ENCODE data around the gene ETV3. TPM values are rescaled to one million over a fixed set of nuclear protein-coding genes. Genes with fewer than 3 reads are reported as not detected.
"Not testable (repeated sequence)": the region's sequence is repeated elsewhere in the genome, so short reads cannot be mapped to it uniquely, and the experiment has no call there.

The ETV3 gene
- total RNA-seq, 1 experiment from 2014 or later = 13.8 TPM

- DNase-seq (ENCODE audit: extremely low read depth, low read depth) = no peak
These were observed 22.8 kb downstream of the ETV3 start for GRCh38 chr1:157115429-157115838.

GRCh38 chr1:157114183-157115121 is 23.7 kb downstream of the ETV3 start:
- no peak for DNase-seq (ENCODE audit: extremely low read depth, low read depth)

GRCh38 chr1:157113631-157114030 is 24.6 kb downstream of the ETV3 start:
- no peak for DNase-seq (ENCODE audit: extremely low read depth, low read depth)

GRCh38 chr1:157113106-157113505 is 25.1 kb downstream of the ETV3 start:
- DNase-seq (ENCODE audit: extremely low read depth, low read depth) = no peak

GRCh38 chr1:157112186-157112867 is 25.9 kb downstream of the ETV3 start:
- no peak for DNase-seq (ENCODE audit: extremely low read depth, low read depth)

- DNase-seq (ENCODE audit: extremely low read depth, low read depth) = no peak
These were observed 26.6 kb downstream of the ETV3 start for GRCh38 chr1:157111396-157112165.

GRCh38 chr1:157110686-157111085 is 27.5 kb downstream of the ETV3 start:
- DNase-seq (ENCODE audit: extremely low read depth, low read depth) = no peak

GRCh38 chr1:157110003-157110402 is 28.2 kb downstream of the ETV3 start:
- DNase-seq (ENCODE audit: extremely low read depth, low read depth) = no peak

- DNase-seq (ENCODE audit: extremely low read depth, low read depth) = no peak
These were observed 29.7 kb downstream of the ETV3 start for GRCh38 chr1:157108448-157108847.

GRCh38 chr1:157107702-157108101 is 30.5 kb downstream of the ETV3 start:
- DNase-seq (ENCODE audit: extremely low read depth, low read depth) = no peak

- no peak for DNase-seq (ENCODE audit: extremely low read depth, low read depth)
These were observed 31.4 kb downstream of the ETV3 start for GRCh38 chr1:157106813-157107189.

GRCh38 chr1:157105988-157106812 is 32.0 kb downstream of the ETV3 start:
- DNase-seq (ENCODE audit: extremely low read depth, low read depth) = peak; percentile 26

GRCh38 chr1:157105298-157105987 is 32.8 kb downstream of the ETV3 start:
- no peak for DNase-seq (ENCODE audit: extremely low read depth, low read depth)

GRCh38 chr1:157104598-157105293 is 33.4 kb downstream of the ETV3 start:
- no peak for DNase-seq (ENCODE audit: extremely low read depth, low read depth)

- no peak for DNase-seq (ENCODE audit: extremely low read depth, low read depth)
These were observed 34.9 kb downstream of the ETV3 start for GRCh38 chr1:157103268-157103667.

GRCh38 chr1:157101149-157101548 is 37.0 kb downstream of the ETV3 start:
- DNase-seq (ENCODE audit: extremely low read depth, low read depth) = no peak

- no peak for DNase-seq (ENCODE audit: extremely low read depth, low read depth)
These were observed 38.6 kb downstream of the ETV3 start, which contains the start of gene ETV3L for GRCh38 chr1:157099633-157100009. ETV3L (minus strand) TSS chr1:157099808; CDS start chr1:157099523, 285 bp downstream.

GRCh38 chr1:157098987-157099632 is 39.1 kb downstream of the ETV3 start:
- not testable (repeated sequence) for DNase-seq (ENCODE audit: extremely low read depth, low read depth)
